ENCODE measurements around the gene INO80D.
A peak's percentile ranks its signal among the peaks of the same experiment; 100 is the strongest.

INO80D gene

DNA sequence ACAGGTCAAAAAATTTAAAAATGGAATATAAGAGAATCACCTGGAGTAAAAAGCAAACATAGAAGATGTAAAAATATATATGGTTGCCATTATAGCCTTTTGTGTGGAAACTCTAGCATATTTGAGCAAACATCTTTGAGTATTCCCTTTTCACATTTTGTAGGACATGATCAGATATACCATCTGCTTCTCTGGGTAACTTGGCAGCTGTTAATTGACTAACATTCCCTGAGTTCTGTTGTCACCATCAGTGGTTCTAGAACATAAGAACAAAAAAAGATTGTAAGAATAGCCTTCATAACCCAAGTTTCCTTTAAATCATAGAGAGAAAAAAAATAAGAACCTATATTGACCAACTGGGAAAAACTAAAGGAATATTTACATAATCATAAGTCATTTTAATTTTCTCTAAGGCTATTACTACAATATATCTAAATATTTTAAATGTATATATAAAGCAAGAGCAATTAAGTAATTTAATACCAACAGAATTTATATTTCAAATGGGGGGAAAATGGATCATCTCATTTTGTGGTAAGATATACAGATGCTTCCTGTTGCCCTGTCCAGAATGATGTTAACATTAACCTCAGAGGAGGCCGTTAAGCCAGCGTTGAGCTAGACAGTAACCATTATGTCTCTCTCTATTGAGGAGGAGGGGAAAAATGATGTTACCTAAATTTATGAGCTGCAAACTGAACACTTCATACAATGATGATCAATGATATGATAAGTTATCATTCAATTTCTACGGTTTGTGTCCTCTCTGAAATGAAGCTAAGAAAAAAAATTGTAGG, 9.8 kb upstream of the INO80D start:
- TF ChIP-seq, protein P1, sequence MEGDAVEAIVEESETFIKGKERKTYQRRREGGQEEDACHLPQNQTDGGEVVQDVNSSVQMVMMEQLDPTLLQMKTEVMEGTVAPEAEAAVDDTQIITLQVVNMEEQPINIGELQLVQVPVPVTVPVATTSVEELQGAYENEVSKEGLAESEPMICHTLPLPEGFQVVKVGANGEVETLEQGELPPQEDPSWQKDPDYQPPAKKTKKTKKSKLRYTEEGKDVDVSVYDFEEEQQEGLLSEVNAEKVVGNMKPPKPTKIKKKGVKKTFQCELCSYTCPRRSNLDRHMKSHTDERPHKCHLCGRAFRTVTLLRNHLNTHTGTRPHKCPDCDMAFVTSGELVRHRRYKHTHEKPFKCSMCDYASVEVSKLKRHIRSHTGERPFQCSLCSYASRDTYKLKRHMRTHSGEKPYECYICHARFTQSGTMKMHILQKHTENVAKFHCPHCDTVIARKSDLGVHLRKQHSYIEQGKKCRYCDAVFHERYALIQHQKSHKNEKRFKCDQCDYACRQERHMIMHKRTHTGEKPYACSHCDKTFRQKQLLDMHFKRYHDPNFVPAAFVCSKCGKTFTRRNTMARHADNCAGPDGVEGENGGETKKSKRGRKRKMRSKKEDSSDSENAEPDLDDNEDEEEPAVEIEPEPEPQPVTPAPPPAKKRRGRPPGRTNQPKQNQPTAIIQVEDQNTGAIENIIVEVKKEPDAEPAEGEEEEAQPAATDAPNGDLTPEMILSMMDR (IDR thresholded peaks at IDR 0.05; ENCODE audit: low read depth, low read length, missing control alignments): no peak
- in situ Hi-C loops (cut with HindIII; ENCODE audit: low sequenced_read_pairs): no loop called here
- H3K4me3 ChIP-seq (ENCODE audit: low read depth, low read length): no peak overlapping the region
- DNase-seq (ENCODE audit: low read depth): no peak

DNA sequence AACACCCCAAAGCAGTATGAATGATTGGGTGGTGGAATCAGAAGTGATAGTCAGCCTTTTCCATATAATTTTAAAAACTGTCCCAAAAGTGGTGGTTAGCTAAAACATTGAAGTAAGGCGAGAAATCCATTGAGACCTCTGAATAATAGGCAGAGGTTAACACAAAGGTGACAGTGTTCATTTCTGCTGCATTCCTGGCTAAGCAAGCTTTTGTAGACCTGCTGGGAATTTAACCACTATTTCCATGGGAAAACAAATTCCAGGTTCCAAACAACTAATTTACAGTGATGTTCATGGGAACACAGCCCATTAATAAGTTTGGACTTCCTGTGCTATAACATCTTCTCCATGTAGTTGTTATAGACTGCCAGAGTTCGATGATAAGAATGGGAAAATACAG, 6.3 kb upstream of the INO80D start:
- DNase-seq (ENCODE audit: low read depth): peak; percentile 63
- in situ Hi-C loops (cut with HindIII; ENCODE audit: low sequenced_read_pairs): no loop called here
- TF ChIP-seq, protein P1 (IDR thresholded peaks at IDR 0.05; ENCODE audit: low read depth, low read length, missing control alignments): no peak
- H3K4me3 ChIP-seq (ENCODE audit: low read depth, low read length): no peak overlapping the region

DNA sequence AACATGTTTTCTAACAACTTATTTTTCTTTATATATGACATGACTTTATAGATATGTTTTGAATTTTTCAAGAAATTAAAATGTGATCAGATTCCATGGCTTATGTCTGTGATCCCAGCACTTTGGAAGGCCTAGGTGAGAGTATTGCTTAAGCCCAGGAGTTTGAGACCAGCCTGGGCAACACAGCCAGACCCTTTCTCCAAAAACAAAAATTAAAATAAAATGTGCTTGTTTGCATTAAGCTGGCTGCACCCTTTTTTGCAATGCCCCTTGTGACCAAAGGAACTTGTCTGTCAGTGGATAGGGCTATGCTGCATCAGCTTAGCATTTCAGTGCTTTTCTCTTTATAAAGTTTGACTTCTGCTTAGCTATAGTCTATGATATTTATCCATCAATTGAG, 2.3 kb upstream of the INO80D start:
- in situ Hi-C loops (cut with HindIII; ENCODE audit: low sequenced_read_pairs): no loop called here
- DNase-seq (ENCODE audit: low read depth): no peak
- TF ChIP-seq, protein P1 (IDR thresholded peaks at IDR 0.05; ENCODE audit: low read depth, low read length, missing control alignments): no peak
- no peak overlapping the region for H3K4me3 ChIP-seq (ENCODE audit: low read depth, low read length)

DNA sequence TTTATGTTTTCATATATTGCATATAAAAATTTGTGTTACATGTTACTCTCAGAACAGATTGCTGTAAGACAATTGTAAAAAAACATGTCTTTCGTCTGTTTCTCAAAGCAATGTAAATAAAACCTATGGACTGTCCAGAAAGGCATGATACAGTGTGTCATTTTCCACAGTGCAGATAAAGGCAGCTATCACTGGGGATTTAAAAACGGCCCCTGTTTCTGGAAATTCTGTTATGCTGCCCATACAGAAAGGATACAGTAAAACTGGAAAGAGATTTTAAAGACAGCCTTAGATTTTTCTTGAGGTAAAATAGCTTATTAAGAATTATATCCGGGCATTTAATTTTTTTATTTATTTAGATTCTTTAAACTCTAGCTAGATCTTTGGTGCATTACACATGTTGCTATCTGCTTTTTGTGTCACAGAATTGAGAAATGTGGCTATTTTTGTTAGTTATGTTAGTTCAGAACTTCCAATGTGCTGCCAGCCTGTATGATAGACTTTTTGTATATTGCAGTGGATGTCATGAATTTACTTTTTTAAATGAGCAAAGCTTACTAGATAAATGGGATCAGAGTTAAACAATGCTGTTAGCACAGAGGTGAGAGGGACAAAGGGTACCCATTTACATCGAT, 859 bp upstream of the INO80D start:
- in situ Hi-C loops (cut with HindIII; ENCODE audit: low sequenced_read_pairs): no loop called here

DNA sequence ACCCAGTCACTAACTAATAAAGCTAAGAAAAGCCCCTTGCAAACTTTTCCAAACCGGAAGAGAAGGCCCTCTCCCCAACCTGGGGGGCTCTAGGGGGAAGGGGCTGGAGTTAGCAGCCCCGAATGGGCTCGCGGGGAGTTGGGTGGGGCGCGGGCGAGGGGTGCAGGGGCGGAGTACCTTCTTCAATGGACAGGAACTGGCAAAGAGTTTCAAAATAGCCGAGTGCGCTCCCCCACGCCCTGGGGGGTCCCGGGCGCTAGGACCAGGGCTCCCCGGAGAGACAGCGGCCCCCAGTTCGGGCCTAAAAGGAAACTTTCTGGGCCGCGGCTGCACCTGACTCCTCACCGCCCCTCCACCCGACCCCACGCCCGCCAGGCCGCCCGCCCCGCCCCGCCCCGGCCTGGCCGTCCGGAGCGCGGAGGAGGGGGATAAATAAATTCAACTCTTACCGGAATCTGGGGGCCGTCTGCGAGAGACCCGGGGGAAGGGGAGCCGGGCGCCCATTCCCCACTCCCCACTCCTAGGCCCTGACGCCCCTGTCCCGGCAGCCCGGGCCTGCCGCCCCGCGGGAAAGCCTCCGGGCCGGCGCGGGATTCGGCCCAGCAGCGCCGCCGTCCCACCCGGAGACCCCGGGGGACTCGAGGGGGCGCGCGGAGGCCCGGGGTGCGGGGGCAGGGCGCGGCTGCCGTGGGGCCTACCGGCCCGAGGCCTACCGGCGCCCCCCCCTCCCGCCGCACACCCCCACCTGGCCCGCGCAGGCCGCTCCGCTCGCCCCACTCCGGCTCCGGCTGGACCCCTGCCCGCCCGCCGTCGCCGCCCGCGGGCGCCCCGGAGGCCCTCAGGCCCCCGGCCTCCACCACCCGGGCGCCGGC, 868 bp downstream of the INO80D start:
- TF ChIP-seq, protein P1 (IDR thresholded peaks at IDR 0.05; ENCODE audit: low read depth, low read length, missing control alignments): no peak
- in situ Hi-C loops (cut with HindIII; ENCODE audit: low sequenced_read_pairs): no loop called here
- peak overlapping the region; percentile 83 for H3K4me3 ChIP-seq (ENCODE audit: low read depth, low read length)
- DNase-seq (ENCODE audit: low read depth): no peak

More for the DNA sequence above, 859 bp upstream of the INO80D start:
- no peak for DNase-seq (ENCODE audit: low read depth)
- TF ChIP-seq, protein P1 (IDR thresholded peaks at IDR 0.05; ENCODE audit: low read depth, low read length, missing control alignments): no peak
- H3K4me3 ChIP-seq (ENCODE audit: low read depth, low read length): peak overlapping the region; percentile 83

DNA sequence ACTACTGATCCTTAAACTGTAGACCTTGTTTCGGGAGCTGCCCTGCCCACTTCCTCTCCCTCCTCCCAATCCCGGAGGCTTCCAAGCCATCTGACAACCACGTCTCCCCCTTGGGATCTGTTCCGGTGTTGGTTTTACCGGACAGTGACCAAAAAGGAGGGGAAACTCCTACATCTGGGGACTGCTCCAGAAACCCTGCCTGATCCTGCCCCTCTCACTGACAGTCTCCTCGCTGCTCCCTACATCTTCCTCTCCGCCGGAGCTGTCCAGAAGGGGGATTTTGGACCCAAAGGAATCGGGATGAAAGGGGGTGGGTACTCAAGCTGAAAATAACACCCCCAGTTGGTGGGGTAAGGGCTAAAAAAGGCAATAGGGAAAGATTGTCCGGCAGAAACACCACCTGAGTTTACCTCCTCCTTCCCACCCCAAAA, 1.5 kb downstream of the INO80D start:
- peak; percentile 19 for DNase-seq (ENCODE audit: low read depth)
- in situ Hi-C loops (cut with HindIII; ENCODE audit: low sequenced_read_pairs): no loop called here
- TF ChIP-seq, protein P1 (IDR thresholded peaks at IDR 0.05; ENCODE audit: low read depth, low read length, missing control alignments): peak; percentile 24
- H3K4me3 ChIP-seq (ENCODE audit: low read depth, low read length): peak overlapping the region; percentile 83

Data from astrocyte of the cerebellum (primary cell).